ENCODE measurements around the gene CXorf49B. TPM values are rescaled to one million over a fixed set of nuclear protein-coding genes. Genes with fewer than 3 reads are reported as not detected.
"Not testable (repeated sequence)": the region's sequence is repeated elsewhere in the genome, so short reads cannot be mapped to it uniquely, and the experiment has no call there.

CXorf49B gene
- not detected for polyA plus RNA-seq (ENCODE audit: insufficient read length in 3 of 3)
- long read RNA-seq, donor 1: 0 reads
- long read RNA-seq, donor 2: 0 reads
- long read RNA-seq, donor 3: 0 reads
- long read RNA-seq, donor 4: 0 reads
- long read RNA-seq, donor 5: 0 reads
- long read RNA-seq, donor 6: 0 reads
- long read RNA-seq, donor 7: 0 reads
- long read RNA-seq, donor 8: 0 reads
- long read RNA-seq, donor 9: 0 reads
- long read RNA-seq, donor 10: 0 reads
- long read RNA-seq, donor 11: 0 reads
- long read RNA-seq, donor 12: 0 reads
- long read RNA-seq, donor 13: 0 reads
- long read RNA-seq, donor 14: 0 reads
- long read RNA-seq, donor 15: 0 reads
- long read RNA-seq, donor 16: 0 reads

- DNase-seq: not testable (repeated sequence)
Observed at GRCh38 chrX:71763049-71763448, at the start of gene CXorf49B. Gene CXorf49B, plus strand, starts transcription at chrX:71763349. Its CDS starts 75 bp downstream, at chrX:71763424.

- DNase-seq: not testable (repeated sequence)
Observed at GRCh38 chrX:71714064-71714463, 49.1 kb upstream of the CXorf49B start.

- not testable (repeated sequence) for DNase-seq
Observed at GRCh38 chrX:71715551-71715950, 47.6 kb upstream of the CXorf49B start.

GRCh38 chrX:71716323-71716722 lies 46.8 kb upstream of the CXorf49B start:
- DNase-seq: not testable (repeated sequence)

- not testable (repeated sequence) for DNase-seq
Observed at GRCh38 chrX:71718185-71718584, 45.0 kb upstream of the CXorf49B start, which contains the start of gene CXorf49. Gene CXorf49, minus strand, starts transcription at chrX:71718285. Its CDS starts 134 bp downstream, at chrX:71718151.

- DNase-seq: not testable (repeated sequence)
Observed at GRCh38 chrX:71719195-71719594, 44.0 kb upstream of the CXorf49B start.

- not testable (repeated sequence) for DNase-seq
Observed at GRCh38 chrX:71720289-71720886, 42.8 kb upstream of the CXorf49B start.

- not testable (repeated sequence) for DNase-seq
Observed at GRCh38 chrX:71760688-71761281, 2.4 kb upstream of the CXorf49B start.

GRCh38 chrX:71764832-71765231 lies 1.7 kb downstream of the CXorf49B start:
- not testable (repeated sequence) for DNase-seq

GRCh38 chrX:71765613-71766012 lies 2.5 kb downstream of the CXorf49B start:
- DNase-seq: not testable (repeated sequence)

- DNase-seq: not testable (repeated sequence)
Observed at GRCh38 chrX:71767134-71767533, 4.0 kb downstream of the CXorf49B start.

GRCh38 chrX:71778322-71778721 lies 15.2 kb downstream of the CXorf49B start:
- DNase-seq: not testable (repeated sequence)

- DNase-seq: not testable (repeated sequence)
Observed at GRCh38 chrX:71782225-71782949, 19.2 kb downstream of the CXorf49B start.

GRCh38 chrX:71782950-71783299 lies 19.8 kb downstream of the CXorf49B start:
- DNase-seq: not testable (repeated sequence)

GRCh38 chrX:71783569-71784347 lies 20.6 kb downstream of the CXorf49B start:
- DNase-seq: not testable (repeated sequence)

GRCh38 chrX:71784348-71784983 lies 21.3 kb downstream of the CXorf49B start:
- DNase-seq: not testable (repeated sequence)

- DNase-seq: not testable (repeated sequence)
Observed at GRCh38 chrX:71806450-71806849, 43.3 kb downstream of the CXorf49B start.

- DNase-seq: no peak
Observed at GRCh38 chrX:71809886-71810285, 46.7 kb downstream of the CXorf49B start.

- DNase-seq: no peak
Observed at GRCh38 chrX:71814123-71814912, 51.2 kb downstream of the CXorf49B start.
